DND-41 (cell line): ENCODE results near the gene SLC17A4.

ENCODE experiments used
- CTCF ChIP-seq: IDR thresholded peaks from 2 replicates; pipeline ENCODE4 v1.5.1; 2012; ENCODE audit warnings: borderline replicate concordance, low read length, moderate library complexity, mild to moderate bottlenecking; ENCODE audit not compliant: poor library complexity, severe bottlenecking; ENCODE audit errors: extremely low read depth
- EZH2 ChIP-seq: IDR thresholded peaks from 3 replicates; pipeline ENCODE4 v1.6.1; 2012; ENCODE audit warnings: borderline replicate concordance, low read depth, mild to moderate bottlenecking, moderate library complexity, low read length, inconsistent platforms; ENCODE audit not compliant: severe bottlenecking

GRCh38 chr6:25713824-25714223 lies 40.7 kb upstream of the SLC17A4 start:
- no peak for TF ChIP-seq CTCF
- no peak for TF ChIP-seq EZH2
